NOMO-1 treated with dmso at 0.1 percent for 144 hours (cell line): ENCODE data around the gene SORBS2.

ENCODE experiments used
- DNase-seq: peaks from one replicate; lab custom pipeline; 2025; ENCODE audit not compliant: unreplicated experiment; lab: John Stamatoyannopoulos, UW

SORBS2 gene

GRCh38 chr4:185836241-185837084 lies 24.5 kb upstream of the SORBS2 start:
- DNase-seq: no peak

DNA sequence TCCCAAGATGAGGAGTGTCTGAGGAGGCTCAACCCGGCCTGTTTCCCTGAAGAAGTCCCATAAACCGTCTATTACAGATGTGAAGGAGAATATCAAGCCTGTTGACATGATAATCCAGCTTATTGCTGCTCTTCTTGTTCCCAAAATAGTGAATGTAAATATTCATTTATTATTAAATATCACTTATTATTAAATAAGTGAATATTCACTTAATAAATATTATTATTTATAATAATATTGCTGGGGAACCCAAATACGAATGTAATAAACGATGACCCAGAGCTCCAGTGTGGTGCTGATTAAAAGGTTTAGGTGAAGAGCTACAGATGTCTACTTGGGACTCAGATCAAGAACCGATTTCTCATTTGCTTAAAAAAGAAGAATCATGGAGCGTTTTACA lies 23.8 kb upstream of the SORBS2 start:
- DNase-seq: no peak

DNA sequence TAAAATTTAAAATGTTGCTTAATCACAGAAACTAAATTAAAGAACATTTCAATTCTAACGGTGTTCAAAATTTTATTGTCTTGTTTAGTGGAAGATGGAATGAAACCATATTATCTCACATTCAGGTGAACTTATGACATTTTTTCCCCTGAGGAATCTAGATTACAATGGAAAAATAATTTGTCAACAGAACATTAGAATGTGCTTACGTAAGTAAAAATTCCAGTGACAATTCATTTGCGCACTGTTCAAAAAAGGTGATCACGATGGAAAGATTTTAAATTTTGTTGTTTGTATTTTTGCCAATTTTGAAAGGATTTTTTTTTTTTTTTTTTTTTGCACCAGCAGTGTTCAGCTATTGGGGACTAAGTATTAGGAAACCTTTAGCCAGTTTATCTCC lies 23.3 kb upstream of the SORBS2 start:
- DNase-seq: no peak

GRCh38 chr4:185834778-185835177 lies 22.8 kb upstream of the SORBS2 start:
- no peak for DNase-seq

- DNase-seq: no peak
Observed at GRCh38 chr4:185834088-185834487, 22.1 kb upstream of the SORBS2 start.

GRCh38 chr4:185833055-185833598 lies 21.1 kb upstream of the SORBS2 start:
- DNase-seq: no peak

DNA sequence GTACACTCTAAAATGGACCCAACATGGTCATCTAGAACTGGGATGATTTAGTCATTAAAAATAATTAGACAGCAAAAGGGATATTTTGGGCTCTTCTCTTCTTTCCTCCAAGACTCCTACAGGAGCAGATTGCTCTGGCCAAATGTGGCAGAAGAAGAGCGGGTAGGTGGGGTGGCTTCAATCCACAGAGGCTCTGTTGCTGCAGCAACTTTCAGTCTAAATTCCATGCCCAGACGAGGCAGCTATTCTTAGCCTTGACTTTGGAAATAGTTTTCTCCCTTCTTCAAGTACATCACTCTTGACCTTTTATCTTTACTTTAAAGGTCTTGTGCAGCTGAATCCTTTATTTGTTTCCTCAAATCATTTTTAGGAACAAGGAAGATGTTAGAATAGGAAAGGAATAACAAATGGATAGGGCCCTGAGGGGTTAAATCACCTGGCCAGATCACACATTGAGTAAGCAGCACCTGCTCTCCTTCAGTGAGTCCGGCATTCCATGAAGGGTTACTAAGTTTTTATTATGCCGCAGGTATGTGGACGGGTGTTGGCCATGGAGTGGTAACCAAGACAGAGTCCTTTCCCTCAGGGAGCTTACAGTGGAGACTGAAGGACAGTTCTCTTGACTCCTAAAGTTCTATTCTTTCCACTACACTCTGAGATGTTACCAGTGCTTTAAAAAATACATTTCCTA lies 19.3 kb upstream of the SORBS2 start:
- no peak for DNase-seq

DNA sequence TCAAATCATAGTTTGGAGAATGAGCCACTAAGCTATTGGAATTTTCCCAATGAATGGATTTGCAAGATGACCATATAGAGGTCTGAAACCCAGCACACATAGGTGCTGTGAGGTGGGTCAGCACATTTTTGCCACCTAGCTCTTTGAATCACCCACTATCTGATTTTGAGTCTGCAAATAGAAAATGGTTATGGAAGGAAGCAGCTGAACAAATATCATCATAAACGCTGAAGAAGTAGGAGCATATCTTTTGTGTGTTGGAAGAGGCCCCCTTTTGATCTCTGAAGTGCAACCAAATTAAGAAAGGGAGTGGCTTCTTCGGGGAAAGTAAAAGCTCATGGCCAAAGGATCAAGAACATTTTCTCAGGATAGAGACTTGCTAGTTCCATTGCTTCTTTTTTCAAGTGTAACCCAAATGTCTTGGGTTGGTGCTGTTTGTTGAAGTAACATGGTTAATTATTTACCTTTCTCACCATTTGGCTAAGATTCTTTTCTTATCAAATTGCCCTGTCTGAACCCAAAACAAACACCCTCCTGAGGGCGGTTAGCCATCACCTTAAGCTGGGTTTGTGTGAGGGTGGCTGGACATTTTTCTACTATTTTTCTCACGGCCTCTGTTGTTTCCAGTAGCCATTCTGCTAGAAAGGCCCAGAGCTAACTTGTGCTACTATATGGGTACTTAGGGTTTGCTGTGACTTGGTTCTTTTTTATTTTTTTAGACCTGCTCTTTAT lies 18.4 kb upstream of the SORBS2 start:
- no peak for DNase-seq

DNA sequence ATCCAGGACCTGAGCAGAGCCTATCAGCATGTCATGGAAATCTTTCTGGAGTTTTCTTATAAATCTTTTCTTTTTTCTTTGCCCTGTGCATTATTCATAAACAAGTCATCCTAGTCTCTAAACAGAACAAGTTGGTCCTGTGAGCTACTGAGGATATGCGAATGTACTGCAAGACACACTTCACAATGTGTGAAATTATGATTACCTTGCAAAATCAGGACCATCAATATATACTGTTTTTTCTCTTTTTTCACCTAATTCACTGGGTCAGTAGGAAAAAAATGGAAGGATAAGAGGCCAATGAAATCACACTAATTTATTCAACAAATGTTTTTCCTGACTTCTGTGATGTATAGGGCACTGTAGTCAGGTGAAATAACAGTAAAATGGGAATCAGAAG lies 14.4 kb upstream of the SORBS2 start:
- no peak for DNase-seq

- DNase-seq: no peak
Observed at GRCh38 chr4:185825737-185826136, 13.7 kb upstream of the SORBS2 start.

- no peak for DNase-seq
Observed at GRCh38 chr4:185822791-185823190, 10.8 kb upstream of the SORBS2 start.

DNA sequence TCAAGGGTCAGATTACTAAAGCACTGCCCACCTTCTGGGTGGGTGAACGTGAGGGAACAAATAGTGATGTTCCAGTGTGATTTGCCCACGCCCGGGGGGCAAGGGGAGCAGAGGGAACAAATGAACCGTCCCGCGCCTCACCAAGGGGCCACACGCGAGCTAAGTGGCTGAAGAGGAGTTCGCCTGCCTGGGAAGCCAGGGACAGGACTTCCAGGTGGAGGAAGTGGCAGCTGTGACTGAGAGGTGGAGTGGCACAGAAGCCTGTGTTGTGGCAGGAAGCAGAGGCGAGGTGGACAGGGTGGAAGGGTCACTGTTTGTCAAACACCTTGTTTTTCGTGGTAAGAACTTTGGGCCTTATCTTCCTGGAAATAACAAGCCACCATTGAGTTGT lies 9.0 kb upstream of the SORBS2 start:
- DNase-seq: no peak

GRCh38 chr4:185820146-185821028 lies 8.4 kb upstream of the SORBS2 start:
- DNase-seq: no peak

- DNase-seq: no peak
Observed at GRCh38 chr4:185819144-185819543, 7.2 kb upstream of the SORBS2 start.

DNA sequence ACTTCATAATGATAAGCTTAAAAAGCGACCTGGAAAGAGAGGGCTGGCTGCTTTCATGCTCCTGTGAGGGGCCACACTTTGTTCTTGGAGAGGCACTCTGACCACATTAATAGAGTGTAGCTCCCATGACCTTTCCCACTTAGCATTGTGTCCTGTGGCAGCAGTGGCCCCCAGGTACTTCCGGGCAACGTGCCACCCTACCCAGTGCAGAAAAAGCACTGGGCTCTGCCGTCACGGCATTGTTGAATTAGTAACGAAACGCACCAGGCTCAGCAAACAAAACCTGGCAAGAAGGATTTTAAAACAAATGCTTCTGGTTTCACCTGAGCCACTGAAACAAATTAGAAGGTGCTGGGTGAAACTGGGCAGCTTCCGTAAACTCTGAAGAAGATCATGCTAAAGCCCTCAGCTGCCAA lies 5.4 kb upstream of the SORBS2 start:
- no peak for DNase-seq

DNA sequence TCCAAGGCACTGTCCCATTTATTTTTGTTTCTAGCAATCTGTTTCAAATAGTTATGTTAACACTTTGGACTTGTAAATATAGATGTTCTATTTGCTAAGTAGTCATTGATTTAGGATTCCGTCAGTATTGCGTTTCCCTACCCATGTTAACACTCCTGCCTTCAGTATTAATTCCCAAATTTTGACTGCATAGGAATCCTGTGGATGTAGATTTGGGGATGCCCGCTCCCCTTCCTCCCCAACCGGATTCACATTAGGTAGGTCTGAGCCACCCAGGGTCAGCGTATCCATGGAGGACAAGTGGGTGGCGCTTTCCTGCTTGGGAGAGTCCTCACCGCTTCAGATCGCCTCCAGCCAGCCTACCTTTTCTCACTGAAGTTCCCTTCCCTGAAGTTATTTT lies 1.1 kb upstream of the SORBS2 start:
- no peak for DNase-seq

- no peak for DNase-seq
Observed at GRCh38 chr4:185810746-185811508, 1.1 kb downstream of the SORBS2 start.

GRCh38 chr4:185809533-185810071 lies 2.4 kb downstream of the SORBS2 start:
- DNase-seq: no peak

GRCh38 chr4:185809121-185809520 lies 2.9 kb downstream of the SORBS2 start:
- no peak for DNase-seq

GRCh38 chr4:185805979-185806378 lies 6.0 kb downstream of the SORBS2 start:
- no peak for DNase-seq
